K562 (cell line): ENCODE measurements around the gene PLXNB2.

Experiments used
- CCNT2 ChIP-seq: IDR thresholded peaks from 2 replicates; pipeline ENCODE4 v1.6.1; 2011; ENCODE audit warnings: borderline replicate concordance, low read depth, mild to moderate bottlenecking, moderate library complexity, mixed read lengths, low read length; ENCODE audit not compliant: insufficient read length; ENCODE audit errors: extremely low read depth
- GTF2E2 ChIP-seq: fragments of 200-800 bp; sonication (Bioruptor generic); IDR thresholded peaks from 2 replicates; pipeline ENCODE4 v1.6.1; 2016; ENCODE audit warnings: missing genetic modification characterization, missing compliant biosample characterization
- POLR2A ChIP-seq: fragments of 450-650 bp; conservative IDR thresholded peaks from 2 replicates; pipeline ENCODE4 v1.6.1; 2016
- RAD21 ChIP-seq, 2 experiments: fragments of 250-450 bp in 1 of 2; fragments of 450-650 bp in 1 of 2; sonication (Bioruptor Pico) in 1 of 2; formaldehyde crosslinking in 1 of 2; IDR thresholded peaks in 1 of 2; conservative IDR thresholded peaks in 1 of 2; 2 replicates each; pipeline versions ENCODE4 v1.4.0 to v1.8.0; 2020 to 2022; ENCODE audit warnings: mild to moderate bottlenecking in 2 of 2, moderate library complexity in 1 of 2
- TF ChIP-seq, protein P1 (sequence below): fragments of 250-450 bp; sonication (Bioruptor Pico); IDR thresholded peaks from 2 replicates; pipeline ENCODE4 v1.5.1; 2021; ENCODE audit warnings: mild to moderate bottlenecking

DNA sequence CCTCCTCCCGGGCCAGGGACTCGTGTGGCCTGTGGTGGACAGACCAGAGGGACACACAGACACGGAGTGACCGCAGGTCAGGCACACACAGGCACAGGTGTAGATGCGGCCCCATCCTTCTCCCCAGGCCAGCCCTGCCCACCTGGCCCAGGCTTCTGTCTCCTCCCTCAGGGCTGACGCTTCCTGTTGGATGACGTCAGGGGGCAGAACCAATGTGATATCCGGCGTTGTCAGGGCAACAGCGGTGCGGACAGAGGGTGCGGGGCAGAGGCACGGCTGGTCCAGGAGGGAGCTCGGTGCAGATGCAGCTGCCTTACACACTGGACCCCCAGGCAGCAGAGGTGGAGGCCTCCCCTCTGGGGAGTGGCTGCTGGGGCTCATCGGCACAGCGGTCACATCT, 59.7 kb downstream of the PLXNB2 start:
- TF ChIP-seq GTF2E2 (tag) (no peak), RAD21 (CRISPR knock-in tag; conservative IDR thresholded peaks at IDR 0.05 in 1 of 2, IDR thresholded peaks at IDR 0.05 in 1 of 2) (no peak), POLR2A (no peak), CCNT2 (no peak)
- TF ChIP-seq, protein P1, sequence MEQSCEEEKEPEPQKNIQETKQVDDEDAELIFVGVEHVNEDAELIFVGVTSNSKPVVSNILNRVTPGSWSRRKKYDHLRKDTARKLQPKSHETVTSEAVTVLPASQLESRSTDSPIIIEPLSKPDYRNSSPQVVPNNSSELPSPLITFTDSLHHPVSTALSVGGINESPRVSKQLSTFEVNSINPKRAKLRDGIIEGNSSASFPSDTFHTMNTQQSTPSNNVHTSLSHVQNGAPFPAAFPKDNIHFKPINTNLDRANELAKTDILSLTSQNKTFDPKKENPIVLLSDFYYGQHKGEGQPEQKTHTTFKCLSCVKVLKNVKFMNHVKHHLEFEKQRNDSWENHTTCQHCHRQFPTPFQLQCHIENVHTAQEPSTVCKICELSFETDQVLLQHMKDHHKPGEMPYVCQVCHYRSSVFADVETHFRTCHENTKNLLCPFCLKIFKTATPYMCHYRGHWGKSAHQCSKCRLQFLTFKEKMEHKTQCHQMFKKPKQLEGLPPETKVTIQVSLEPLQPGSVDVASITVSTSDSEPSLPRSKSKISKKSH = no peak
